Head of caudate nucleus (tissue), 42 donors: ENCODE data around the gene HSFX3.
A peak's percentile ranks its signal among the peaks of the same experiment; 100 is the strongest.
"Not testable (repeated sequence)": the region's sequence is repeated elsewhere in the genome, so short reads cannot be mapped to it uniquely, and the experiment has no call there.

Experiments
- DNase-seq, 42 donors: peaks; one replicate each; pipeline versions ENCODE4 v3.0.0 to v3.0.0-alpha.2; 2020 to 2021; ENCODE audit warnings: mixed read lengths in 7 of 42
- intact Hi-C: fragments of 100-400 bp; cut with DNase I; formaldehyde crosslinking; loops from one replicate; pipeline ENCODE4 v1.15.0; 2022

The HSFX3 gene

GRCh38 chrX:149522916-149523315, 26.8 kb downstream of the HSFX3 start:
- intact Hi-C loops, result no loop called here
- no peak for DNase-seq

GRCh38 chrX:149521438-149521837, 28.3 kb downstream of the HSFX3 start:
- intact Hi-C loops, result no loop called here
- no peak for DNase-seq

GRCh38 chrX:149520636-149521277, 29.0 kb downstream of the HSFX3 start:
- intact Hi-C loops, DNase-seq: not testable (repeated sequence)

GRCh38 chrX:149518236-149518635, 31.5 kb downstream of the HSFX3 start:
- intact Hi-C loops, result no loop called here
- DNase-seq, result no peak

GRCh38 chrX:149517308-149517707, 32.4 kb downstream of the HSFX3 start:
- intact Hi-C loops, result no loop called here
- no peak for DNase-seq

- intact Hi-C loops, result no loop called here
- no peak for DNase-seq
Measured at GRCh38 chrX:149516604-149517003, 33.1 kb downstream of the HSFX3 start.

GRCh38 chrX:149515954-149516602, 33.6 kb downstream of the HSFX3 start:
- DNase-seq, result no peak
- intact Hi-C loops, result no loop called here

- intact Hi-C loops, result no loop called here
- DNase-seq, result no peak
Measured at GRCh38 chrX:149513825-149514428, 35.8 kb downstream of the HSFX3 start.

GRCh38 chrX:149512225-149512885, 37.4 kb downstream of the HSFX3 start:
- DNase-seq, result peak in 40 of 42 donors; percentile 21 to 82 (median 62)
- intact Hi-C loops, result no loop called here

GRCh38 chrX:149511081-149511480, 38.6 kb downstream of the HSFX3 start:
- DNase-seq, result no peak
- intact Hi-C loops, result no loop called here

GRCh38 chrX:149510386-149510785, 39.3 kb downstream of the HSFX3 start:
- peak in 1 of 42 donors; percentile 26 for DNase-seq
- intact Hi-C loops, result no loop called here

GRCh38 chrX:149508467-149508866, 41.3 kb downstream of the HSFX3 start:
- intact Hi-C loops, result no loop called here
- no peak for DNase-seq

- intact Hi-C loops, result no loop called here
- DNase-seq, result no peak
Measured at GRCh38 chrX:149506349-149506748, 43.4 kb downstream of the HSFX3 start.

GRCh38 chrX:149505671-149506070, 44.1 kb downstream of the HSFX3 start:
- intact Hi-C loops, result no loop called here
- no peak for DNase-seq

GRCh38 chrX:149504915-149505651, 44.6 kb downstream of the HSFX3 start, which contains the start of gene IDS:
IDS (minus strand) TSS chrX:149505306; CDS start chrX:149505137, 169 bp downstream.
- intact Hi-C loops, result no loop called here
- DNase-seq, result peak; percentile 79 to 96 (median 90)

- DNase-seq, result peak in 27 of 42 donors; percentile 17 to 62 (median 42)
- intact Hi-C loops, result no loop called here
Measured at GRCh38 chrX:149504226-149504914, 45.4 kb downstream of the HSFX3 start.

- intact Hi-C loops, result not testable (repeated sequence)
- peak in 33 of 42 donors; percentile 20 to 80 (median 56) for DNase-seq
Measured at GRCh38 chrX:149503446-149503845, 46.3 kb downstream of the HSFX3 start.

GRCh38 chrX:149502923-149503322, 46.8 kb downstream of the HSFX3 start:
- DNase-seq, intact Hi-C loops: not testable (repeated sequence)

GRCh38 chrX:149499766-149500165, 50.0 kb downstream of the HSFX3 start:
- DNase-seq, result peak in 1 of 42 donors; percentile 1
- intact Hi-C loops, result no loop called here
